CD4-positive, alpha-beta T cell treated with Interleukin-21 for 1 hour (primary cell): ENCODE measurements around the gene YBX3.
A peak's percentile ranks its signal among the peaks of the same experiment; 100 is the strongest.
"Not testable (repeated sequence)": the region's sequence is repeated elsewhere in the genome, so short reads cannot be mapped to it uniquely, and the experiment has no call there.

Experiments used
- DNase-seq: peaks from one replicate; pipeline ENCODE4 v3.0.0-alpha.2; 2020

The YBX3 gene

GRCh38 chr12:10722905-10723746 is at the start of gene YBX3:
YBX3 (minus strand) TSS chr12:10723323; CDS start chr12:10723111, 212 bp downstream.
- DNase-seq = peak; percentile 64

DNA sequence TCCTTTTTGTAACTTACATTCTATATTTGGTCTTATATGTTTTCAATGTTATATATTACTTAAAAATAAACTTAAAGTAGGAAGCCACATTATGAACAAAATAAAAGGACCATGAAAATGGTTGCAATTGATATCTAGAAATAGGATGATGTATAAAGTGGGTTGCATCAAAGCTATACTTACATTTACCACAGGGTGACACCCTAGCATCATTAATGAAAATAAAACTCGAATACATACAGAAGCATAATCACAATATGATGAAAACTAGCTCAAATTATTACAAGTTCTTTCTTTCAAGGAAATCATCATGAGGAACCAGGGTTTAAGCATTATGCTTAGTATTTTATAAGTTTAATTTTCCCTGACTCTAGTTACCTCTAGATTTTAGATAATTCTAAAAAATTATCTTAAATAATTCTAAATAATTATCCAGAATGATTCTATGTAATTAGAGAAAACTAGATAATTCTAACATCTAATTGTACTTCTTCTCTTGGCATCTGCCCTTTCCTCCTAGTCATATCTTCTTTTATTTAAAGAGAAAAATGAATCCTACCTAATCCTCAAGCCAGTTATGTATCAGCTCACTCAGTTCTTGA is 48.1 kb upstream of the YBX3 start:
- DNase-seq = peak; percentile 62

GRCh38 chr12:10759657-10760056 is 36.5 kb upstream of the YBX3 start:
- no peak for DNase-seq

GRCh38 chr12:10756194-10756593 is 33.1 kb upstream of the YBX3 start:
- no peak for DNase-seq

- no peak for DNase-seq
Measured at GRCh38 chr12:10753059-10753458, 29.9 kb upstream of the YBX3 start.

DNA sequence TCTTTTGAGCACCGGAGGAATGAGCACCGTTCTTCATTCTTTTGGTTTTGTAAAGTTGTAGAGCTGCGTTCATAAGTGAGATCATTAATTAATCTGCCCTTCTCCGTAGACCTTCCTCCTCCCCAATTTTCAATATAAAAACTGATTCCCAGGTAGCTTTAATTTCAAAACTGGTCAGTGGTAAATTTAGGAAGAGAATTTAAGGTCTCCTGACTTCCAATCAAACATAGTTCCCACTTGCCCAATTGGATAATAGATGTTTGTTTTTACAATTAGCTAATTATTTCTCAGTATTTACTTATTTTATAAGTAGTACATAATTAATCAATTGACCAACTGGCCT is 27.2 kb upstream of the YBX3 start:
- DNase-seq = no peak

DNA sequence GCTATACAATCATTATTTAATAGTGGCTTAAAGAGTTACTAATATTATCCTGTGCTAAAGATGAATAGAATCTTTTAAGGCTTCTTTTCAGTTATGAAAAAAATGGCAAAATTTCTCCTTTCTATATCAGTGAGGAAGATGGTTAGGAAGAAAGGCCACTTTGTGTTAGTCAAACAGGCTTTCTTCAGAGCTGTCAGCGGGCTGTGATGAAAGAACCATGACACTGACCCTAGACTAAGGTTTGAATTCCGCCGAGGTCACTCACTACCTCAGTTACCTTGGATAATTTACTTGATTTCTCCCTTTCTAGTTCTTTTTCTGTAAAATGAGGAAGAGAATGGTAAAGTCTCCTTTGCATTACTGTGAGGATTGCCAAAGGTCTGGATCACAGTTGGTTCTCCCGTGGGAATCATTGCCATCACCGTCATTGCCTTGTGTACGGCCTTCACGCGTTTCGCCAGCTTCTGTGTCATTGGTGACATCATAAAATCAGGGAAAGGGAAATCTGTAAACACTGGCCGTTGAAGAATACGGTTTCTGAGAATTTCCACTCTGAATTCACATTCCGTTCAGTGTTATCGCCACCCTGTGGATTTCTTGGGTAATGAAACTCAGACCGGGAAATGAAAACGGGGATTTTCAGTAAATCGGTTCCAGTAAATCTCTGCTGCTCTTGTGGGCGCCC is 26.7 kb upstream of the YBX3 start:
- peak; percentile 87 for DNase-seq

DNA sequence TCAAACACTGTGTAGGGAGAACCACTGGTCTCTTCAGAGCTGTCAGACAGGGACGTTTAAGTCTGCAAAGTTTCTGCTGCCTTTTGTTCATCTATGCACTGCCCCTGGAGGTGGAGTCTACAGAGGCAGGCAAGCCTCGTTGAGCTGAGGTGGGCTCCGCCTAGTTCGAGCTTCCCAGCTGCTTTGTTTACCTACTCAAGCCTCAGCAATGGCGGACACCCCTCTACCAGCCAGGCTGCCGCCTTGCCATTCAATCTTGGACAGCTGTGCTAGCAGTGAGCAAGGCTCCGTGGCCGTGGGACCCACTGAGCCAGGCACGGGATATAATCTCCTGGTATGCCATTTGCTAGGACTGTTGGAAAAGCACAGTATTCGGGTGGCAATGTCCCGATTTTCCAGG is 24.6 kb upstream of the YBX3 start:
- DNase-seq = no peak

DNA sequence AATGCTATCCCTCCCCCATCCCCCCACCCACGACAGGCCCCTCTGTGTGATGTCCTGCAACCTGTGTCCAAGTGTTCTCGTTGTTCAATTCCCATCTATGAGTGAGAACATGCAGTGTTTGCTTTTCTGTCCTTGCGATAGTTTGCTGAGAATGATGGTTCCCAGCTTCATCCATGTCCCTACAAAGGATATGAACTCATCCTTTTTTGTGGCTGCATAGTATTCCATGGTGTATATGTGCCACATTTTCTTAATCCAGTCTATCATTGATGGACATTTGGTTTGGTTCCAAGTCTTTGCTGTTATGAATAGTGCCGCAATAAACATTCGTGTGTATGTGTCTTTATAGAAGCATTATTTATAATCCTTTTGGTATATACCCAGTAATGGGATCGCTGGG is 20.3 kb upstream of the YBX3 start:
- not testable (repeated sequence) for DNase-seq

DNA sequence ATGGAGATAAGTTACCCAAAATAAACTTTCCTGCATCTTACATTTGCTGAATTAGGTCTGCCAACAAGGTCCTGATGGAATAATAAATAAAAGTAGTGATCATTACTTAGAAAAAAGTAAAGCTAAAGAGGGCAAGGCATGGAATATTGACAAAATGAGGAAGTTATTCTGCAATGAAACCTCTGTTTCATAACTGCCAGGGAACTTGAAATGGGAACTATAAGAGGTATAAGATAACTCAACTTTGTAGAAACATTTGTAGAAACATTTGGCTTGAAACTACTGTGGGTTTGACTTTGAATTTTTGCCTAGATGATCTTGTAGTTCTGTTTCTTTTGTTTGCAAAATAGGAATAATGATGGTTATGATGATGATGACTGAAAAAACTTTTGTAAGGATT is 18.7 kb upstream of the YBX3 start:
- DNase-seq = no peak

DNA sequence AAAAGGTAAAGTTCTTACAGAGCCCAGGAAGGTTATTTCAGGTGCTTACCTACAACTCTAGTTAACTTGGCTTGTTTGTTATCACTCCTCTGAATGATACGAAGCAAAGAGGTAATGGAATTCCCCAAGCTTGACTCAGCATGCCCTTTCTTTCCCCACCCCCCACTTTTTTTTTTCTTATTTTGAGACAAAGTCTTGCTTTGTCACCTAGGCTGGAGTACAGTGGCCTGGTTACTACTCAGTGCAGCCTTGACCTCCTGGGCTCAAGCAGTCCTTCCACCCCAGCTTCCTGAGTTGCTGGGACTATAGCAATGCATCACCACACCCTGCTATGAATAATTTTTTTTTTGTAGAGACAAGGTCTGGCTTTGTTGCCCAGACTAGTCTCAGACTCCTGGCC is 17.1 kb upstream of the YBX3 start:
- no peak for DNase-seq

- no peak for DNase-seq
Measured at GRCh38 chr12:10739157-10740118, 16.3 kb upstream of the YBX3 start.

DNA sequence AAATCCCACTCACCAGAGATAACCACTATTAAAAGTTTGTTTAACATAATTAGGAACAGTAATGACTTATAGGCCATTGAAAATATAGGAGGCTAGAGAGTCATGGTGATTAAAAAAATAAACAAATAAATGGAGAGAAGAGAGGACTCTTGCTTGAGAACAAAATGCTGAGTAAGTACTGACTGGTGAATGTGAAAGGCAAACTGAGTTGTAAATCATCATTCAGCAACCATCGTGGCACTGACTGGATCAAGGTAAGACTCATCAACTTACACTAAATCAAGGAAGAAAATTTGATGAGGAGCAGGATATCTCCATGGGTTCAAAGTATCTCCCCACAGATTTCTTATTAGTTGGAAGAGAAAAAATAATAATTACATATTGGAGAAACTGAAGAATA is 14.1 kb upstream of the YBX3 start:
- DNase-seq = no peak

DNA sequence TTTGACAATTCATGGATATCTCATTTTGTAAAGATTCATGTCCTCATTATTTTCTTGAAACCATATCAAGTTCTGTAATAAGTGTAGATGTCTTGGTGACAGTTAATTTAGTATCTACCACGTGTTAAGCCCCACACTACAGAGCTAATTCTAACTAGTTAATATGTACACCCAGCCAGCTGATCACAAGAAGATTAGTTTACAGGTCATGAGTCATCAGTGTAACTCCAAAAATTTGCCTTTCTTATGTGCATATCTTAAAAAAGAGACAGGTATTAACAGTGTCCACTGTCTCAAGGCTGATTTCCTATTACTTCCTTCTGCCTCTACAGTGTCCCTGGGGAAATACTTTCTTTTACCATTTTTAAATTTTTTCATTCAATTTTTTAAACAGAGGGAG is 13.3 kb upstream of the YBX3 start:
- DNase-seq = no peak

- DNase-seq = no peak
Measured at GRCh38 chr12:10735428-10735827, 12.3 kb upstream of the YBX3 start.

GRCh38 chr12:10732549-10732948 is 9.4 kb upstream of the YBX3 start:
- no peak for DNase-seq

GRCh38 chr12:10732066-10732465 is 8.9 kb upstream of the YBX3 start:
- no peak for DNase-seq

DNA sequence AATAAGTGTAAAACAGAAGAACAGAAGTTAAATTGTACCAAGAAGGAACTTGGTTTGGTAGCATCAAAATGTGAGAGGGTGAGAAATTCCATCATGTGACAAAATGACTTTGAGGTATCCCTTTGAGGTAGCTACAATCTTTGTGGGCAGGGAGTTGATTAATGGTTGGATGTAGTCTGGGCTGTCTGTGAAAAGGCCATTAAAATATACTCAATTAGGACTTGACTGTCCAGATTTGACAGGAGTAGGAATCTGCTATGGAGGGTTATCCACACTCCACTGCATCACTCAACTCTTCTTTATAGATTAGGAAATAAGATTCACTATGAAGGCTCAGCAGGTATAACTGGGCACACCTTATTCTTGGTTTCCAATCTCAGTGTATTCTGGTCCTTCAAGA is 7.4 kb upstream of the YBX3 start:
- no peak for DNase-seq

GRCh38 chr12:10728091-10728490 is 5.0 kb upstream of the YBX3 start:
- DNase-seq = no peak

DNA sequence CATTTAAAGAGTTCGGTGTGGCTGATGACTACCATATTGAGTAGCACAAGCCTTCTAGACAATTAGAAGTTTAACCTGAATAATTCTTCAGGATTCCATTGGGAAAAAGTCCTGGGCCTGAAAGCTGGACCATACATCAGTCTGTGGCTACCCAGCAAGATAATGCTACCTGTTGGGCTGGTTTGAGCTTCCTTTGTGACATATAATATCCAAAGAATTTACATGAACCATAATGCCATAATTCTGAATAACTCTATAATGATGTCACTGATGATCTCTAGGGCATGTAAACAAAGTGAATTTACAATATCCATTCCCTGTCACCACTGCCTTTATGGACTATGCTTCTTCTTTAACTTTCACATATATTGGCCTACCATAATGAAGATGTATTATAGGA is 3.8 kb upstream of the YBX3 start:
- no peak for DNase-seq

DNA sequence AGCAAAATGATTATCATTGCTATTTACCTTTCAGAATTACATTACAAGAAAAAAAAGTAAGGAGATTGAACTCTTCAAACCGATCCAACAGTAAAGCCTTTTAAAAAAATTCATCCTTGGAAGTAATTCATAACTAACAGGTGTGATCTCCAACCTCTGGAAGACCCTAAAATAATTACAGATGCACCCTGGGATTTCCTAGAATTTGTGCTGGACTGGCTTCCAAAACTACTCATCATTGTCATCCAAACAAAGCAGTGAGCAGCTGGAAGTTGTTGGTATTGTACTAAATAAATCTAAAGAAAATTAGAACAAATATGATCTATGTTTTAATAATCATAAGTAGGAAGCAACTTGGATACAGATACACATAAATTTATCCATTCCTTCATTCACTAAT is 1.9 kb upstream of the YBX3 start:
- DNase-seq = no peak

DNA sequence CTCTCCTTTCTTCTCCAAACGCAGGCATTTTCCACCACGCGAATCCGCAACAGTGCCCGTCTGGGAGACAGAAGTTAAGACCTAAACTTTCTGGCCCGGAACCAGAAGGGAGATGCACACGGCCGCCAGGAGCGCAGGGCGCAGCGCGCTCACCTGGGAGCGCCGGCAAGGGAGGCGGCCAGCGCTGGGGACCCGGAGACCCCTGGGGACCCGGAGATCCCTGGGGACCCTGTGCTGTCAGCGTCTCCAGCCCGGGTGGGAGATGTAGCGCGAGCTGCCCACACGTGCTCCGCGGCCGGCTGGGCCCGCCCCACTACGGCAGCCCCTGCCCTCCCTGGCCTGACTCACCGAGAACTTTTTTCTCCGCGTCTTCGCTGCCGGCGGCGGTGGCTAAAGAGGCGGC is 620 bp downstream of the YBX3 start:
- DNase-seq = peak; percentile 44
